ENCODE measurements around the gene SYCE1. TPM values are rescaled to one million over a fixed set of nuclear protein-coding genes. Genes with fewer than 3 reads are reported as not detected.
"Not testable (repeated sequence)": the region's sequence is repeated elsewhere in the genome, so short reads cannot be mapped to it uniquely, and the experiment has no call there.

Gene SYCE1
- total and polyA plus RNA-seq, 3 experiments from 2014 or later: 0.33 to 1.6 (median 1.5) TPM

DNA sequence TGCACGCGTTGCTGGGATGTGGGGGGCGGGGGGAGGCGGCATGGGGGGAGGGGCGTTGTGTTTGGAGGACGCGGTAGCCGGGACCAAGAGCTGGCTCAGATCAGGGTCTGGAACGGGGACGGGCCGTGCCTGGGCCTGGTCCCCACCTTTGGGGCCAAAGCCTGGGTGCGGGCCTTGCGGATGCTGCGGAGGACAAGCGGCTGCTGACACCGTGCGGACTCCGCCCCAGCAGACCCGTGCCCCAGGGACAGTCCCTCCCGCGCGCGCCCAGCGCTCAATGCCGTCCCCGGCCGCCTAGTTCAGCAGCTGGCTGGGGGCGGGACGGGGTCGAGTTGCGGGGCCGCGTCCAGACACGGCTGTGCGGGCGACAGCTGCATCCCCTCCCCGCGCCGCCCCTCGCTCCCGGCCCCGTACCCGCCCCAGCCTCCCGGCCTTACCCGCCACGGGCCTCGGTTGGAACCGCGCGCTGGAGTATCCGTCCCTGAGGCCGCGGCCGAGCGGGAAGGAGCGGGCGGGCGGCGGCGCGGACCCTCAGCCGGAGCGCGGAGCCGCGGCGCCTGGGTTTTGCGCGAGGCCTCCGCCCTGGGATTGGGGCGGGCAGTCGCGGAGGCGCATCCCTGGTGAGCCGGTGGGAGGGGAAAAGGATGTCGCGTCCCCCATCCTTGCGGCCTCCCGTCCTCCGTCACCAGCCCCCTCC lies 3.6 kb upstream of the SYCE1 start:
- H3K36me3 Mint-ChIP-seq; H3K27ac ChIP-seq (ENCODE audit: low read depth, low read length); DNase-seq; CTCF ChIA-PET; H3K4me1 ChIP-seq (ENCODE audit: insufficient read depth, low read length); H3K4me3 ChIP-seq (ENCODE audit: low read length); H3K27me3 ChIP-seq (ENCODE audit: insufficient read depth, low read length, poor library complexity, severe bottlenecking); H3K9me3 ChIP-seq (ENCODE audit: low read length); H3K27ac Mint-ChIP-seq; H3K4me3 Mint-ChIP-seq; H3K36me3 ChIP-seq (ENCODE audit: insufficient read depth, low read length); POLR2A ChIA-PET; H3K4me1 Mint-ChIP-seq: not testable (repeated sequence)
- Mint-ChIP-seq H3K9me3 (peaks cover 8 to 13% (median 12%) of the 10 kb centered on the region in 5 donors), H3K27me3 (peaks cover 9 to 12% of the 10 kb centered on the region in 2 donors)

DNA sequence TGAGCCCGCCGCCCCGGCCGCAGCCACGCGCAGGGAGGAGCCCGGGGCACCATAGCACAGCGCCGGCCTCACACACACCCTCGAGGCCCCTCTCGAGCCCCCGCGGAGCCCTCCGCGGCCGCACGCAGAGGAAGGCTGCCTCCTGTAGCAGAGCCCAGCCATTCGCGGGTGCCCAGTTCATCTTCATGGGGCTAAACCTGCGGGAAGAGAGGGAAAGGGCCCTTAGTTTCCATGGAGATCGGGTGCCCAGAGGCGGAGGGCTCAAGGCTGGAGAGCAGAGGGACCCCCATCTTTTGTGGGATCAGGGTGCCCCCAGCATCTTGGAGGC lies 2.9 kb upstream of the SYCE1 start:
- Mint-ChIP-seq H3K4me3 (no peak overlapping the region), H3K9me3 (peaks cover 4 to 7% (median 6%) of the 10 kb centered on the region in 5 donors), H3K36me3 (peaks cover 0 to 5% (median 0%) of the 10 kb centered on the region in 3 donors), H3K27ac (no peak overlapping the region), H3K4me1 (no peaks in the 10 kb centered on the region), H3K27me3 (peaks cover 11 to 14% of the 10 kb centered on the region in 2 donors)
- H3K36me3 ChIP-seq (ENCODE audit: insufficient read depth, low read length): no peaks in the 10 kb centered on the region
- H3K27ac ChIP-seq (ENCODE audit: low read depth, low read length): no peak overlapping the region
- peaks cover 4% of the 10 kb centered on the region for H3K9me3 ChIP-seq (ENCODE audit: low read length)
- peaks cover 7% of the 10 kb centered on the region for H3K27me3 ChIP-seq (ENCODE audit: insufficient read depth, low read length, poor library complexity, severe bottlenecking)
- no peaks in the 10 kb centered on the region for H3K4me1 ChIP-seq (ENCODE audit: insufficient read depth, low read length)
- H3K4me3 ChIP-seq (ENCODE audit: low read length): no peak overlapping the region
- POLR2A ChIA-PET: no interaction called here
- CTCF ChIA-PET: no interaction called here
- no peak for DNase-seq

DNA sequence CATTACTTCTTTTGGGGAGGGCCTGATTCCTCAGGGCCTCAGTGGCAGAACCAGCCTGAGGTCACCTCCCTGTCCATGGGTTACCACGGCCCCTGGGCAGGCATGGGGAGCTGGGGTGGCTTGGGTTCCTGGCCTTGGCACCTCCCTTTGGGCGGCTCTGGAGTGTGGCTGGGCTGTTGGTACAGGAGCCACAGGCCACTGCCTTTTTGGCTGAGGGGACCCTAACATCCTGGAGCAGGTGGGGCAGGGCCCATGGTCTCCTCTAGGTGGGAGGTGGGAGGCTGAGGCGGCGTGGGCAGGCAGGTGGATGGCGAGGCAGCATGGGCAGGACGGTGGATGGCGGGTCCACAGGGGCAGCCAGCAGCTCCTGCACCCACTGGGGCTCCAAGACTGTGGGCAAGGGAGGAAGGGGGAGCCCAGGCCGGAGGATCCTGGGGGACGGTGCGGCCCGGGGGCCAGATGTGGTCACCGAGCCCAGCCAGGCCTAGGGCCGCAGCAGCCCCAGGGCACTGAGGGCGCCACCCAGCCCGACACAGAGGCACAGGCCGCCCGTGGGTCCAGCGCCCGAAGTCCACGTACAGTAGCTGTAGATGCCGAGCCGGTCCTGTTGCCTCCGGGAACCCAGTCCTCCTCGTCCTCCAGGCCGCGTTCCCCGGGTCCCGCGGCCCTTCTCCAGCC lies 2.4 kb upstream of the SYCE1 start:
- Mint-ChIP-seq H3K36me3 (peaks cover 0 to under 1% (median 0%) of the 10 kb centered on the region in 3 donors), H3K4me1 (no peaks in the 10 kb centered on the region), H3K4me3 (no peak overlapping the region), H3K27ac (no peak overlapping the region), H3K9me3 (peaks cover 0 to 4% (median under 1%) of the 10 kb centered on the region in 5 donors), H3K27me3 (peaks cover 11 to 15% of the 10 kb centered on the region in 2 donors)
- POLR2A ChIA-PET: no interaction called here
- no peaks in the 10 kb centered on the region for H3K4me1 ChIP-seq (ENCODE audit: insufficient read depth, low read length)
- H3K27ac ChIP-seq (ENCODE audit: low read depth, low read length): no peak overlapping the region
- H3K27me3 ChIP-seq (ENCODE audit: insufficient read depth, low read length, poor library complexity, severe bottlenecking): peaks cover 7% of the 10 kb centered on the region
- H3K9me3 ChIP-seq (ENCODE audit: low read length): no peaks in the 10 kb centered on the region
- CTCF ChIA-PET: no interaction called here
- DNase-seq: no peak
- no peak overlapping the region for H3K4me3 ChIP-seq (ENCODE audit: low read length)
- H3K36me3 ChIP-seq (ENCODE audit: insufficient read depth, low read length): no peaks in the 10 kb centered on the region

DNA sequence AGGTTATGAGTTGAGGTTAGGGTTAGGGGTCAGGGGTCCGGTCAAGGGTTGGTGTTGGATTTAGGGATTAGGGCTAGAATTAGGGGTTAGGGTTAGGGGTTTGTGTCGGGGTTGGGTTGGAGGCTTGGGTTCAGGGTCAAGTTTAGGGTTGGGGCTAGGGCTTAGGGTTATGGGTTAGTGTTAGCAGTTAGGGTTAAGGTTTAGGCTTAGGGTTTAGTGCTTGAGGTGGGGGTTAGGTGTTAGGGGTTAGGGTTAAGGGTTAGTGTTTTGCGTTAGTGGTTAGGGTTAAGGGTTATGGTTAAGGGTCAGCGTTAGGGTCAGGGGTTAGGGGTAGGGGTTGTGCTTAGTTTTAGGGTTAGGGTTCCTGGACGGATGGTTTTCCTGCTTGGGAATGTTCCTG lies 1.7 kb upstream of the SYCE1 start:
- H3K27me3 Mint-ChIP-seq: peaks cover 11 to 16% of the 10 kb centered on the region in 2 donors

DNA sequence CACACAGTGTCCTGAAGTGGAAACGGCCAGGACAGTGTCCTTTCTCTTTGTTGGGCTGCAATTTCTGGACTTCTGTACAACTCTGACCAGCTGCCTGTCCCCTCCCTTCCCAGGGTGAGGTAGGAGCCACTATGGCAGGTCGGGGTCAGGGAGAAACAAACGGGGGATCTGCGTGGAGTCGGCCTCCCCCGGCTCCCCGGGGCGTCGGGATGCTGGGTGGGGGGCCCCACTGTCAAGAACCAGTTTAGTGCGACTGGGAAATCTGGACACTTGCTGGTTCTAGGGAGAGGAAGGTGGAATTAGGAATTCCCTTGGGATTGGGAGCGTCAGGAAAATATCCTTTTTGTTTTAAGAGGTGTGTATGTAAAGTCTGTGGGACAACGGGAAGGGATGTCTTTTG lies 567 bp downstream of the SYCE1 start:
- no peaks in the 10 kb centered on the region for H3K36me3 Mint-ChIP-seq
- Histone ChIP-seq H3K4me1 (ENCODE audit: insufficient read depth, low read length) (no peaks in the 10 kb centered on the region), H3K36me3 (ENCODE audit: insufficient read depth, low read length) (no peaks in the 10 kb centered on the region), H3K4me3 (ENCODE audit: low read length) (no peak overlapping the region), H3K27me3 (ENCODE audit: insufficient read depth, low read length, poor library complexity, severe bottlenecking) (peaks cover 7% of the 10 kb centered on the region), H3K27ac (ENCODE audit: low read depth, low read length) (no peak overlapping the region), H3K9me3 (ENCODE audit: low read length) (no peaks in the 10 kb centered on the region)
- H3K4me3 Mint-ChIP-seq: no peak overlapping the region
- H3K9me3 Mint-ChIP-seq: peaks cover 0 to 2% (median 0%) of the 10 kb centered on the region in 5 donors
- peaks cover 9 to 19% of the 10 kb centered on the region in 2 donors for H3K27me3 Mint-ChIP-seq
- H3K4me1 Mint-ChIP-seq: no peaks in the 10 kb centered on the region
- ChIA-PET POLR2A (no interaction called here), CTCF (no interaction called here)
- DNase-seq: no peak
- no peak overlapping the region for H3K27ac Mint-ChIP-seq

More for the DNA sequence above, 1.7 kb upstream of the SYCE1 start:
- peaks cover 7% of the 10 kb centered on the region for H3K27me3 ChIP-seq (ENCODE audit: insufficient read depth, low read length, poor library complexity, severe bottlenecking)
- H3K36me3 ChIP-seq (ENCODE audit: insufficient read depth, low read length): no peaks in the 10 kb centered on the region
- no peaks in the 10 kb centered on the region for H3K4me1 ChIP-seq (ENCODE audit: insufficient read depth, low read length)
- Mint-ChIP-seq H3K36me3 (no peaks in the 10 kb centered on the region), H3K27ac (no peak overlapping the region), H3K4me1 (no peaks in the 10 kb centered on the region), H3K4me3 (no peak overlapping the region), H3K9me3 (peaks cover 0 to 2% (median 0%) of the 10 kb centered on the region in 5 donors)
- H3K4me3 ChIP-seq (ENCODE audit: low read length): no peak overlapping the region
- no peaks in the 10 kb centered on the region for H3K9me3 ChIP-seq (ENCODE audit: low read length)
- DNase-seq: no peak
- CTCF ChIA-PET: no interaction called here
- no peak overlapping the region for H3K27ac ChIP-seq (ENCODE audit: low read depth, low read length)
- POLR2A ChIA-PET: no interaction called here

DNA sequence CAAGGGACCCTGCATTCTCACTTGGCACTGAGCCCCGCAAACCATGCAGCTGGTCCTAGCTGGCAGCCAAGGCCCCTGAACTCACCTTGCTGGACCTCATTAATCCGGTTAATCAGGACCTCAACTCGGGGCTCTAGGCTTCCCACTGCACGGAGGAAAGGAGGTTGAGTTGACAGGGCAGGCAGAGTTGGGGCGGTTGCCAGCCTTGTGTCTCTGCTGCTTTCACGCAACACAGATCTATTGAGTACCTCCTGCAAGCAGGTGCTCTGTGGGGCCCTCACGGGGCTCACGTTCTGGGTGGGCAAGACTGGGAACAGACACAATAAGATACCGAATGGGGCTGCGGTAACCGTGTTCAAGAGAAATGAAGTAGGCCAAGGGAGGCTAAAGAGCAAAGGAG lies 6.2 kb downstream of the SYCE1 start:
- Mint-ChIP-seq H3K36me3 (no peaks in the 10 kb centered on the region), H3K27me3 (peaks cover 19 to 42% of the 10 kb centered on the region in 2 donors), H3K4me3 (no peak overlapping the region), H3K27ac (peak overlapping the region in 1 of 8 donors; percentile 60), H3K9me3 (no peaks in the 10 kb centered on the region), H3K4me1 (no peaks in the 10 kb centered on the region)
- DNase-seq: no peak
- H3K4me3 ChIP-seq (ENCODE audit: low read length): no peak overlapping the region
- no peaks in the 10 kb centered on the region for H3K36me3 ChIP-seq (ENCODE audit: insufficient read depth, low read length)
- H3K4me1 ChIP-seq (ENCODE audit: insufficient read depth, low read length): no peaks in the 10 kb centered on the region
- POLR2A ChIA-PET: no interaction called here
- H3K9me3 ChIP-seq (ENCODE audit: low read length): no peaks in the 10 kb centered on the region
- H3K27ac ChIP-seq (ENCODE audit: low read depth, low read length): no peak overlapping the region
- CTCF ChIA-PET: no interaction called here
- H3K27me3 ChIP-seq (ENCODE audit: insufficient read depth, low read length, poor library complexity, severe bottlenecking): no peaks in the 10 kb centered on the region

DNA sequence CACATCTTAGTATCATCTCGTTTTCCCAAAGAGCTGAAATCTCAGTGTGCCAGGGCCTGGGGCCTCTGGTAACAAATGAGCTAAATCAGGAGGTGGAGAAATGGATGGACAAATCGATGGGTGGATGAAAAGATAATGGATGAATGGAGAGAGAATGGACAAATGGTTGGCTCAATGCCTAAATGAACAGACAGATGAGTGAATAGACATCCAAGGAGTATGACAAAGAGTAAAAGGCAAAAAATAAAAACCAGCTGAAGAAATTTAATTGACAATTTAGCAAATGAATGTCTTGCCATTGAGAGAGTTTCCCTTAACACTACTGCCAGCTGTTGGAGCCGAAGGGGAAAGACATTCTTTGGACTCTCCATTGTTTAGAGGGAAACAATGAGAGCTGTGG lies 8.0 kb downstream of the SYCE1 start:
- no peak for DNase-seq
- Mint-ChIP-seq H3K9me3 (no peaks in the 10 kb centered on the region), H3K27me3 (peaks cover 20 to 37% of the 10 kb centered on the region in 2 donors), H3K4me3 (no peak overlapping the region), H3K4me1 (no peaks in the 10 kb centered on the region), H3K36me3 (no peaks in the 10 kb centered on the region), H3K27ac (no peak overlapping the region)
- Histone ChIP-seq H3K4me3 (ENCODE audit: low read length) (no peak overlapping the region), H3K27me3 (ENCODE audit: insufficient read depth, low read length, poor library complexity, severe bottlenecking) (no peaks in the 10 kb centered on the region), H3K36me3 (ENCODE audit: insufficient read depth, low read length) (no peaks in the 10 kb centered on the region), H3K27ac (ENCODE audit: low read depth, low read length) (no peak overlapping the region), H3K9me3 (ENCODE audit: low read length) (no peaks in the 10 kb centered on the region), H3K4me1 (ENCODE audit: insufficient read depth, low read length) (no peaks in the 10 kb centered on the region)
- CTCF ChIA-PET: no interaction called here
- POLR2A ChIA-PET: no interaction called here

DNA sequence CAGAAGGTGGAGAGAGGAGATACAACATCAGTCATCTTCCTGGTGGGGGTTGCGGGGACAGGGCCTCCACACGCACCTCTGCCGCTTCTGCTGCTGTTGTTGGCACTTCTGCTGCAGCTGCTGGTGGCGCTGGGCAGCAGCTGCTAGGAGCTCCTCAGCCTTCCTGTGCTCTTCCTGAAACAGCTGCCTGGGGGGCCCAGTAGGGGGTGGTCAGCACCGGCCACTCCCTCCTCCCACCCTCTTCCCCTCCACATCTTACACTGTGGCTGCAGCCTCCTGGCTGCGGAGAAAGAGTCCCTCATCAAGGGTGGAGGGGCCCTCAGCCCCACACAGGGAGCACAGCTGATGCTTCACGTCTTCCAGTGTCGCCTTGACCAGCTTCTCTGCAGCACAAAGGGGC lies 9.9 kb downstream of the SYCE1 start:
- ChIA-PET CTCF (no interaction called here), POLR2A (no interaction called here)
- H3K4me3 ChIP-seq (ENCODE audit: low read length): no peak overlapping the region
- no peaks in the 10 kb centered on the region for H3K4me1 ChIP-seq (ENCODE audit: insufficient read depth, low read length)
- no peaks in the 10 kb centered on the region for H3K36me3 ChIP-seq (ENCODE audit: insufficient read depth, low read length)
- H3K9me3 ChIP-seq (ENCODE audit: low read length): no peaks in the 10 kb centered on the region
- Mint-ChIP-seq H3K9me3 (no peaks in the 10 kb centered on the region), H3K36me3 (no peaks in the 10 kb centered on the region), H3K27me3 (peaks cover 21 to 41% of the 10 kb centered on the region in 2 donors), H3K4me3 (no peak overlapping the region), H3K27ac (peak overlapping the region in 1 of 8 donors; percentile 88), H3K4me1 (no peaks in the 10 kb centered on the region)
- no peak overlapping the region for H3K27ac ChIP-seq (ENCODE audit: low read depth, low read length)
- DNase-seq: no peak
- no peaks in the 10 kb centered on the region for H3K27me3 ChIP-seq (ENCODE audit: insufficient read depth, low read length, poor library complexity, severe bottlenecking)

All from CD8-positive, alpha-beta memory T cell (primary cell).